Astrocyte of the cerebellum (primary cell): ENCODE data around the gene NFYC.
A peak's percentile ranks its signal among the peaks of the same experiment; 100 is the strongest.

Experiments
- DNase-seq: peaks from one replicate; pipeline ENCODE4 v3.0.0-alpha.2; 2011; ENCODE audit warnings: low read depth
- H3K4me3 ChIP-seq: 2 replicates; pipeline ENCODE4 v1.5.1; 2011; ENCODE audit warnings: mild to moderate bottlenecking, low read depth, low read length, moderate library complexity
- CTCF ChIP-seq: IDR thresholded peaks from 2 replicates; pipeline ENCODE4 v1.5.1; 2012; ENCODE audit warnings: low read length, low read depth, moderate library complexity, mild to moderate bottlenecking; ENCODE audit errors: missing control alignments
- in situ Hi-C: cut with HindIII; loops from 2 replicates; pipeline ENCODE4 v1.10.0; 2017; ENCODE audit warnings: low sequenced_read_pairs

NFYC gene

GRCh38 chr1:40709802-40710278 lies 18.3 kb downstream of the NFYC start:
- peak overlapping the region; percentile 68 for H3K4me3 ChIP-seq
- no peak for TF ChIP-seq CTCF
- in situ Hi-C loops: no loop called here
- no peak for DNase-seq

GRCh38 chr1:40710581-40711315 lies 19.2 kb downstream of the NFYC start:
- in situ Hi-C loops: no loop called here
- no peak for DNase-seq
- TF ChIP-seq CTCF: no peak
- peak overlapping the region; percentile 68 for H3K4me3 ChIP-seq

- no peak for TF ChIP-seq CTCF
- peak; percentile 62 for DNase-seq
- in situ Hi-C loops: no loop called here
- H3K4me3 ChIP-seq: peak overlapping the region; percentile 68
Observed at GRCh38 chr1:40711465-40712404, 20.2 kb downstream of the NFYC start.

- no peak overlapping the region for H3K4me3 ChIP-seq
- in situ Hi-C loops: no loop called here
- no peak for TF ChIP-seq CTCF
- DNase-seq: no peak
Observed at GRCh38 chr1:40712405-40712944, 21.0 kb downstream of the NFYC start.

- TF ChIP-seq CTCF: no peak
- in situ Hi-C loops: no loop called here
- no peak for DNase-seq
- H3K4me3 ChIP-seq: no peak overlapping the region
Observed at GRCh38 chr1:40712997-40713396, 21.5 kb downstream of the NFYC start.

- no peak for DNase-seq
- TF ChIP-seq CTCF: no peak
- no peak overlapping the region for H3K4me3 ChIP-seq
- in situ Hi-C loops: no loop called here
Observed at GRCh38 chr1:40715491-40716059, 24.1 kb downstream of the NFYC start.
